Measurements from ENCODE around the gene LARP1. TPM values are rescaled to one million over a fixed set of nuclear protein-coding genes. Genes with fewer than 3 reads are reported as not detected.
"Not testable (repeated sequence)": the region's sequence is repeated elsewhere in the genome, so short reads cannot be mapped to it uniquely, and the experiment has no call there.

LARP1 gene
- total RNA-seq, 2 donors from 2014 or later = 193 to 369 TPM

DNA sequence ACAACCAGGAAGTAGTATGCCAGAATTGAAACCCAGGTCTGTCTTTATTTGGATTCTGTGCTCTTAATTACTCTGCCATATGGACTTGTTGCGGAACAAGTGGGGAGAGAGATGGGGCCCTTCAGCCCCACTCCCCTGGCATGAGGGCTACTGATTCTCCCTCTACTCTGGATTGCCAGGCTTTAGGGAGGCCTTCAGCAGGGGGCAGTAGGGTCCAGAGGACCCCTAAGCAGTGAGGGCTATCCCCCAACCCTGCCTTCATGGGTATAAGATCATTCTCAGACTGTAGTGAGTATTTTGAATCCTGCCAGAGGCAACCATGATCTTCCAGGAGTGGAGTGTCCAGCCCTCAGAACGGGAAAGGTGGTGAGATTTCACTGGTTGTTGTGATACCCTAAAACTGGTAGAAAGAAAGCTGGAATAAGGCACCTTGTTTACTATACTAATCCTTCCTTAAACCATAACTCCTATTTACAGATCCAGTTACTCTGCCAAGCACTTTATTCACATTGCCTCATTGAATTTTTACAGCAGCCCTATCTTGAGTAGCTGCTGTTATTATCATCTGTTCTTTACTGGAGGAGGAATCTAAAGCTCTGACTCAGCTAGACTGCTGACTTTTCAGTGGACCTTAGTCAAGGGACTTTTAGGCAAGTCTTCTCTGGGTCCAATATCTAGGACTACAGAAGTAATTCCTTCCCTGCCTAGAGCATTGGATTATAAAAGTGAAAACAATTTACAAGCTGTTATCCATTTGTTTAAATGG is 31.3 kb upstream of the LARP1 start:
- Mint-ChIP-seq H3K9me3 (no peaks in the 10 kb centered on the region), H3K36me3 (no peaks in the 10 kb centered on the region), H3K4me3 (no peak overlapping the region), H3K27ac (no peak overlapping the region), H3K27me3 (peaks cover 0 to 7% of the 10 kb centered on the region in 2 donors), H3K4me1 (ENCODE audit: low read depth in 2 of 2) (no peaks in the 10 kb centered on the region)
- DNase-seq (ENCODE audit: low spot score) = no peak
- no peak for ATAC-seq

DNA sequence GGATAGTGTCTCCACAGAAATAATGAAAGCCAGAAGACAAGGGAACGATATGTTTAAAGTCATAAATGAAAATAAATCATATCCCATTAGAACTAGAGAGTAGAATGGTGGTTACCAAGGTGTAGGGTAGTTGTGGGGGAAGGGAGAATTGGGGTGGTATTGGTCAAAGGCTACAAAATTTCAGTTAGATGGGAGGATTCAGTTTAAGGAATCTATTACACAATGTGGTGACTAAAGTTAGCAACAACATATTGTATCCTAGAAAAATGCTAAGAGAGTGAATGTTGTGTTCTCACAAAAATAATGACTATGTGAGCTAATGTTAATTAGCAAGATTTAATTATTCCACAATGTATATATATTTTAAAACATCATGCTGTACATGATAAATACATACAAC is 27.8 kb upstream of the LARP1 start:
- ATAC-seq = no peak
- H3K9me3 Mint-ChIP-seq = no peaks in the 10 kb centered on the region
- H3K36me3 Mint-ChIP-seq = no peaks in the 10 kb centered on the region
- no peak overlapping the region for H3K27ac Mint-ChIP-seq
- H3K4me1 Mint-ChIP-seq (ENCODE audit: low read depth in 2 of 2) = no peaks in the 10 kb centered on the region
- peaks cover 0 to 7% of the 10 kb centered on the region in 2 donors for H3K27me3 Mint-ChIP-seq
- no peak for DNase-seq (ENCODE audit: low spot score)
- H3K4me3 Mint-ChIP-seq = no peak overlapping the region

DNA sequence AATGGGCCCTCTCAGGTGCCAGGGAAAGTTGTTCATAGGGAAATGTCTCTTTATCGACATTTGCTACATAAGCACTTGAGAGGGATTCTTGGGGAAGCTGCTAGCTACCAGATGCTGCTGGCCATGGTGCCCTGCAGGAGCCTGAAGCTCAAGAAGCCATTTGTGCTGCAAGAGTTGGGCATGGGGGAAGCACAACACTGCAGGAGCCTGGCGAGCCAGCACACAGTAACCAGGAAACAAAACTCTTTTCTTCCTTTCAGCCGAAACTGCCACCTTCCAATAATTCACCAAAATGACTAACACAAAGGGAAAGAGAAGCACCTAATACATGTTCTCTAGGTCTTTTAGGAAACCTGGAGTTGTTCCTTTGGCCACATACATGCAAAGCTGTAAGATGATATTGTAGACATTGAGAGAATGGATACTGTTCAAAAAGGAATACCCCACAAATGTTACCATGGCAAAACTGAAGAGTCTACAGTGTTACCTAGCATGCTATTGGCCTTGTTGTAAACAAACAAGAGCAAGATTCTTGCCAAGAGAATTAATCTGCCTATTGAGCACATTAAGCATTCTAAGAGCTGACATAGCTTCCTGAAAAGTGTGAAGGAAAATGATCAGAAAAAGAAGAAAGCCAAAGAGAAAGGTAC is 26.1 kb upstream of the LARP1 start:
- Mint-ChIP-seq H3K27me3 (peaks cover 0 to 7% of the 10 kb centered on the region in 2 donors), H3K36me3 (no peaks in the 10 kb centered on the region), H3K4me3 (no peak overlapping the region), H3K4me1 (ENCODE audit: low read depth in 2 of 2) (no peaks in the 10 kb centered on the region), H3K9me3 (no peaks in the 10 kb centered on the region), H3K27ac (no peak overlapping the region)
- ATAC-seq (no peak), DNase-seq (ENCODE audit: low spot score) (no peak)

DNA sequence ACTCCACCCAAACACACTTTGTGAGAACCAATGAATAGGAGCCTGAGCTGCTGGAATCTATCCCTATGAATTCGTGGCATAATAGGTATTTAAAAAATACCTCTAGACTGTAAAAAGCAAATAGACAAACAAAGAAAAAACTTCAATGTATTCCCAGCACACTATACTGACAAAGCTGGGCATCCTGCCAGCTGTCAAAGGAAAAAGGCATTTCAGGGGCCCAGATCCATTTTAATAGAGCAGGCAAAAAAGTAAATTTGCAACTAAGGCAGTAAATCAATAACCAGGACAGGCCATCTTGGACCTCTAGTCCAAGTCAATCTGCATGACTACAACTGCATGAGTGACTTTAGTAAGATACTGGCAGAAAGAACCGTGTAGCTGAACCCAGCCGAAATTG is 25.6 kb upstream of the LARP1 start:
- no peak overlapping the region for H3K4me3 Mint-ChIP-seq
- DNase-seq (ENCODE audit: low spot score) (no peak), ATAC-seq (no peak)
- H3K27ac Mint-ChIP-seq = no peak overlapping the region
- H3K9me3 Mint-ChIP-seq = no peaks in the 10 kb centered on the region
- peaks cover 0 to 7% of the 10 kb centered on the region in 2 donors for H3K27me3 Mint-ChIP-seq
- no peaks in the 10 kb centered on the region for H3K36me3 Mint-ChIP-seq
- H3K4me1 Mint-ChIP-seq (ENCODE audit: low read depth in 2 of 2) = no peaks in the 10 kb centered on the region

DNA sequence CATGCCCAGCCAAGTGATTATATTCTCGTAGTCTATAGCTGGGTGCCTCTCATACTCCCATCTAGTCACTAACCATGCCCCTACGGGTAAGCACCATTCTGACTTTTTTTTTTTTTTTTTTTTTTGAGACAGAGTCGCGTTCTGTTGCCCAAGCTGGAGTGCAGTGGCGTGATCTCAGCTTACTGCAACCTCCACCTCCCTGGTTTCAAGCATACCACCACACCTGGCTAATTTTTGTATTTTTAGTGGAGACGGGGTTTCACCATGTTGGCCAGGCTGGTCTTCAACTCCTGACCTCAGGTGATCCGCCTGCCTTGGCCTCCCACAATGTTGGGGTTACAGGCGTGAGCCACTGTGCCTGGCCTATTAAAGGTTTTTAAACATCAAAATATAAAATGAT is 24.4 kb upstream of the LARP1 start:
- DNase-seq (ENCODE audit: low spot score); H3K36me3 Mint-ChIP-seq; H3K9me3 Mint-ChIP-seq; H3K4me1 Mint-ChIP-seq (ENCODE audit: low read depth in 2 of 2); H3K27ac Mint-ChIP-seq; H3K4me3 Mint-ChIP-seq; ATAC-seq; H3K27me3 Mint-ChIP-seq: not testable (repeated sequence)

DNA sequence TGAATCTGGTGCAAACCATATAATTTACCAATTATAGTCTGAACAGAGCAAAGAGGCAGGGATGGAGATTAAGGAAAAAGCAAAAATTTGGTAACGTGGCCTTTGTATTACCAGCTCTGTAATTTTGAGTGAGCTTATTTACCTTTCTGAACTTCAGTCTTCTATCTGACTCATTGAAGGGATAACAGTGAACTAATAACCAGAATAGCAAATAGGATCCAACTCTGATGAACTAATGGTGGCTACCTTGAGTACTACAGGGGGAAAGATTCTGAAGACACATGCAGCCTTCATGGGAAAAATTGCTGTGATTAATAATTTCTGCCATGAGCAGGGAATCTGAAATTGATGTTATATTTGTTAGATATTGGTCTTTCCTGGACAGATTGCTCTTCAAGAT is 23.0 kb upstream of the LARP1 start:
- no peak for DNase-seq (ENCODE audit: low spot score)
- no peak for ATAC-seq
- no peaks in the 10 kb centered on the region for H3K9me3 Mint-ChIP-seq
- no peak overlapping the region for H3K27ac Mint-ChIP-seq
- H3K36me3 Mint-ChIP-seq = no peaks in the 10 kb centered on the region
- H3K27me3 Mint-ChIP-seq = peaks cover 0 to 7% of the 10 kb centered on the region in 2 donors
- H3K4me1 Mint-ChIP-seq (ENCODE audit: low read depth in 2 of 2) = no peaks in the 10 kb centered on the region
- H3K4me3 Mint-ChIP-seq = no peak overlapping the region

DNA sequence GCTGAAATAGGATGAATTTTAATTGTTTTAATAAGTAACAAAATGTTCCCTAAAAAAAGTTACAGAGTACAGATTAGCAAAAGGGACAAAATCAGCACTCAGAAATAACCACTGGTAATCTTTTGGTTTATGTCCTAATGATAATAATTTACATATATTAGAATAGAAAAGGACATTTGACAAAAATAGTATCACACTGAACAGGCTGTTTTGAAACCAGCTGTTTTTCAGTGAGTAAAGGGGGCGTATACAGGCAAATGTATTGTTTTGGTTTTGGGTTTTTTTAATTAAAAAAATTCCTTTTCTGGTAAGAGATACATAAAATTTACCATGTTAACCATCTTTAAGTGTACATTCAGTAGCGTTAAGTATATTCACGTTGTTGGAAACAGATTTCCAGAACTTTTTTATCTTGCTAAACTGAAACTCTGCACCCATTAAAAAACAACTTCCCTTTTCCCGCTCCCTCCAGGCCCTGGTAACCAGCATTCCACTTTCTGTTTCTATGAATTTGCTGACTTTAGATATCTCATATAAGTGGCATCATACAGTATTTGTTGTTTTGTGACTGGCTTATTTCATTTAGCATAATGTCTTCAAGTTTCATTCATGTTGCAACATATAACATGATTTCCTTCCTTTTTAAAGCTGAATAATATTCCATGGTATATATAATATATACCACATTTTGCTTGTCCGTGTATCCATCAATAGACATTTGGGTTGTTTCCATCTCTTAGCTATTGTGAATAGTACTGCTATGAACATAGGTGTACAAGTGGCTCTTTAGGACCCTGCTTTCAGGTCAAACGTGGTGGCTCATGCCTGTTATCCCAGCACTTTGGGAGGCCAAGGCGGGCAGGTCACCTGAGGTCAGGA is 20.6 kb upstream of the LARP1 start:
- Mint-ChIP-seq H3K9me3 (no peaks in the 10 kb centered on the region), H3K36me3 (no peaks in the 10 kb centered on the region), H3K27me3 (no peaks in the 10 kb centered on the region), H3K4me3 (no peak overlapping the region), H3K4me1 (ENCODE audit: low read depth in 2 of 2) (no peaks in the 10 kb centered on the region), H3K27ac (no peak overlapping the region)
- DNase-seq (ENCODE audit: low spot score) (no peak), ATAC-seq (no peak)

DNA sequence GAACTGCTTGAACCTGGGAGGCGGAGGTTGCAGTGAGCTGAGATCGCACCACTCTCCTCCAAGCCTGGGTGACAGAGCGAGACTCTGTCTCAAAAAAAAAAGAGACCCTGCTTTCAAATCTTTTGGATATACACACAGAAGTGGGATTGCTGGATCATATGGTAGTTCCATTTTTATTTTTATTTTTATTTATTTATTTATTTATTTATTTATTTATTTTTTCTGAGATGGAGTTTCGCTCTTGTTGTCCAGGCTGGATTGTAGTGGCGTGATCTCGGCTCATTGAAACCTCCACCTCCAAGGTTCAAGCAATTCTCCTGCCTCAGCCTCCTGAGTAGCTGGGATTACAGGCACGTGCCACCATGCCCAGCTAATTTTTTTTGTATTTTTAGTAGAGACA is 19.8 kb upstream of the LARP1 start:
- not testable (repeated sequence) for H3K36me3 Mint-ChIP-seq; DNase-seq (ENCODE audit: low spot score); H3K4me3 Mint-ChIP-seq; H3K27ac Mint-ChIP-seq; H3K27me3 Mint-ChIP-seq; ATAC-seq; H3K9me3 Mint-ChIP-seq; H3K4me1 Mint-ChIP-seq (ENCODE audit: low read depth in 2 of 2)

DNA sequence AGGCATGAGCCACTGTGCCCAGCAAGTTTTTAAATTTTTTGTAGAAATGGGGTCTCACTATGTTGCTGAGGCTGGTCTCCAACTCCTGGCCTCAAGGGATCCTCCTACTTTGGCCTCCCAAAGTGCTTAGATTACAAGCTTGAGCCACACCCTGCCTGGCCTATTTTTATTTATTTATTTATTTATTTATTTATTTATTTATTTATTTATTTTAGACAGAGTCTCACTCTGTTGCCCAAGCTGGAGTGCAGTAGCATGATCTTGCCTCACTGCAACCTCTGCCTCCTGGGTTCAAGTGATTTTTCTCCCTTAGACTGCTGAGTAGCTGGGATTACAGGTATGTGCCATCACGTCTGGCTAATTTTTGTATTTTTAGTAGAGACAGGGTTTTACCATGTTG is 18.8 kb upstream of the LARP1 start:
- ATAC-seq; H3K4me1 Mint-ChIP-seq (ENCODE audit: low read depth in 2 of 2); DNase-seq (ENCODE audit: low spot score); H3K27ac Mint-ChIP-seq; H3K9me3 Mint-ChIP-seq; H3K27me3 Mint-ChIP-seq; H3K36me3 Mint-ChIP-seq; H3K4me3 Mint-ChIP-seq: not testable (repeated sequence)

DNA sequence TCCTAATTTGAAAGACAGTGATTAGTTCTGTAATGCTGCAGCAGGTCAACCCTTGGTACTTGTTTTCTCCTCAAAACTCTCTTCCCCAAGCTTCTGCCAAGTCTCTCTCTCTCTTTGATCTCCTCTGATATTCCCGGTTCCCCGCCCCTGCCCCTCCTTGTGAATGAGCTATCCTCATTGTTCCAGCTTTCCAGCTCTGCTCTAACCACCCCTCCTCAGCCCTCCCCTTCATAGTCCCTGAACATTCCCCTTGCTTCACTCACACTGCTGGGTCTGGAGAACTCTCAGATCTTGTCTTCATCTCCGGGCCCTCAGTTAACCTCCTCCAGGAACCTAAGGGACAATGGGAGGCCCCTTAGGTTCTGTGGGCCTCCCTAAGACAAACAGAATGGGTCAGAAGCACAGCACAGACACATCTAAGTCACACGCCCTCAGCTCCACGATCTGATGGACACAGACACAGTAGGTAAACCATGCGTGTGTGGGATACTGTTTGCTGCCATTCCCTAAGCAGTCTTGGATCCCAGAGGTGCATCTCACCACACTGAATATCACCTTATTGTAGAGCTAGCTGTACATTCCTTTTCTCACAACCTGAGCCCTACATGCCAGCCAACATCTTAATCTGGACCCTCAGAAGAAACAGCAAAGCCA is 17.4 kb upstream of the LARP1 start:
- ATAC-seq (peak in 1 of 2 donors; percentile 20), DNase-seq (ENCODE audit: low spot score) (no peak)
- H3K4me3 Mint-ChIP-seq = no peak overlapping the region
- H3K4me1 Mint-ChIP-seq (ENCODE audit: low read depth in 2 of 2) = no peaks in the 10 kb centered on the region
- no peak overlapping the region for H3K27ac Mint-ChIP-seq
- no peaks in the 10 kb centered on the region for H3K9me3 Mint-ChIP-seq
- no peaks in the 10 kb centered on the region for H3K27me3 Mint-ChIP-seq
- H3K36me3 Mint-ChIP-seq = no peaks in the 10 kb centered on the region

DNA sequence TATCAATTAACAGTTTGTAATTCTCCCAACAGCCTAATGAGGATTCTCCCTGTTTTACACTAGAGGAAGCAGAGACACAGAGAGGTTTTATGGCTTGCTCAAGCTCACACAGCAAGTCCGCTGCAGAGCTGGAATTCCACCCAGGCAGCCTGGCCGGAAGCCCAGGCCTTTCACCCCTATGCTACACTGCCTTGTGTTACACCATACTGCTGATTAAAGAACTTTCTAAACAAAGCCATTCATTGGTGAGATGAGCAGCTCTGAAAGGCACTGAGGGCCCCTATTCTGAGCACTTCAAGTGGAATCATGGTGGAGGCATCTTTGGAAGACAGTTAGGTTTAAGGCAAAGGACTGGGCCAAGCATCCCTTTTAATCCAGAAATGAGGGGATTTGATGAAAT is 14.7 kb upstream of the LARP1 start:
- DNase-seq (ENCODE audit: low spot score) = no peak
- Mint-ChIP-seq H3K27ac (no peak overlapping the region), H3K4me1 (ENCODE audit: low read depth in 2 of 2) (no peaks in the 10 kb centered on the region), H3K27me3 (no peaks in the 10 kb centered on the region), H3K9me3 (no peaks in the 10 kb centered on the region), H3K4me3 (no peak overlapping the region), H3K36me3 (no peaks in the 10 kb centered on the region)
- no peak for ATAC-seq

DNA sequence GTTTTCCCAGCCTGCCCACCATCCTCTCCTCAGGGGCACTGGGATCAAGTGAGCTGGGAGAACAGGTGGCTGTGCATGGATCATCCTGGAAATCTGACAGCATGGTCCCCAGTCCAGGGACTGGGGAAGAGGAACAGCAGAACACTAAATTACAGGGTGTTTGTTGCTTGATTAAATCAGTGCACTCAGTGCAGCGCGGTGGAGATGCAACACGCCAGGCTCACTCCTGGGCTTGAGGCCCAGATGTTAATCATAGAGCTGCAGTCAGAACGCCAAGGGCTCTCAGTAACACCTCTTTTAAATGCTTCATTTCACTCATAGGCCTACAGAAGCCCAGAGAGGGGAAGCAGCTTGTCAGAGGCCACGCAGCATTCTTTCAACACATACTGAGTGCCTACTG is 14.2 kb upstream of the LARP1 start:
- Mint-ChIP-seq H3K4me1 (ENCODE audit: low read depth in 2 of 2) (no peaks in the 10 kb centered on the region), H3K36me3 (no peaks in the 10 kb centered on the region), H3K9me3 (no peaks in the 10 kb centered on the region), H3K4me3 (no peak overlapping the region), H3K27ac (no peak overlapping the region), H3K27me3 (no peaks in the 10 kb centered on the region)
- no peak for DNase-seq (ENCODE audit: low spot score)
- no peak for ATAC-seq

DNA sequence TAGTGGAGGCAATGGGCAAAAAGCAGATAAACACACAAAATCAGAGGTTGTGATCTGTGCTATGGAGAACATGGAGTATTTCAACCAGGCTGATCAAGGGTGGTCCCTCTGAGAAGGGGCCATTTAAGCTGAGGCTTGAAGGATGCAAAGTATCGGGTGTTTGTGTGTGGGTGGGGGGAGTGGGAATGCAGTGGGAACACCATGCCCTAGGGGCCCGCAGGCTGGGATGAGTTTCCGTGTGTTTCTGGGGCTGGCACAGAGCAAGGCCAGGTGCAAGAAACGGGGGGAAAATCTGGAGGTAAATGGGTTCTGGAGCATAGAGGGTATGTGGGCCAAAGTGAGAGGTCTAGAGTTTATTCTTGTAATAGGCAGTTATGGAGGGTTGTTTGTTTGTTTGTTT is 13.8 kb upstream of the LARP1 start:
- Mint-ChIP-seq H3K4me1 (ENCODE audit: low read depth in 2 of 2) (no peaks in the 10 kb centered on the region), H3K9me3 (no peaks in the 10 kb centered on the region), H3K4me3 (no peak overlapping the region), H3K27ac (no peak overlapping the region), H3K27me3 (no peaks in the 10 kb centered on the region), H3K36me3 (no peaks in the 10 kb centered on the region)
- DNase-seq (ENCODE audit: low spot score) (no peak), ATAC-seq (no peak)

DNA sequence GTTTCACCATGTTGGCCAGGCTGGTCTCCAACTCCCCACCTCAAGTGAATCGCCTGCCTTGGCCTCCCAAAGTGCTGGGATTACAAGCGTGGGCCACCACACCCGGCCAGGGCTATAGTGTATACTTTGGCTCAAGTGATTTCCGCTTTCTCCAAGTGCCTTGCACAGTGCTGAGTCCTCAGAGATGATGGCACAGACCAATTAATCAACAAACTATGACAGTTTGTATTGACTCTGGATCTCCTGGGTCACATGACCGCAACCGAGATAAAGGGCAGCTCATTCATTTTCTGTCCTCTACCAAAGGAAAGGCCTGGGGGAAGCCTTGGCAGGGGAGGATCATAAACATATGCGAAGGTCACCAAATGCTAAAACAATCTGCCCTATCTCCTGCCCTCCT is 11.4 kb upstream of the LARP1 start:
- H3K9me3 Mint-ChIP-seq = no peaks in the 10 kb centered on the region
- DNase-seq (ENCODE audit: low spot score) = no peak
- H3K27ac Mint-ChIP-seq = no peak overlapping the region
- ATAC-seq = no peak
- H3K4me1 Mint-ChIP-seq (ENCODE audit: low read depth in 2 of 2) = no peaks in the 10 kb centered on the region
- no peak overlapping the region for H3K4me3 Mint-ChIP-seq
- H3K36me3 Mint-ChIP-seq = no peaks in the 10 kb centered on the region
- no peaks in the 10 kb centered on the region for H3K27me3 Mint-ChIP-seq
